ENCODE data around the gene JARID2. TPM values are rescaled to one million over a fixed set of nuclear protein-coding genes. Genes with fewer than 3 reads are reported as not detected.

JARID2 gene
- polyA plus RNA-seq, 1 experiment, result 6.1 TPM

- no peaks in the 10 kb centered on the region for H3K27me3 ChIP-seq (ENCODE audit: control insufficient read depth, insufficient read depth, low read length)
- POLR2A ChIA-PET, result no interaction called here
- TF ChIP-seq CTCF (IDR thresholded peaks at IDR 0.05; ENCODE audit: insufficient read depth, low read depth, low read length), result no peak
- H3K4me3 ChIP-seq (ENCODE audit: low read depth, low read length), result no peak overlapping the region
- CTCF ChIA-PET, result interaction anchor here (1.2 kb wide), 1 partner anchor 123 kb away, joined by 4 read pairs; no protein-coding TSS in a partner anchor
- peaks cover 16% of the 10 kb centered on the region for H3K36me3 ChIP-seq (ENCODE audit: control insufficient read depth, insufficient read depth, low read length)
- no peak for DNase-seq (ENCODE audit: low read depth)
Measured at GRCh38 chr6:15499591-15499990, 253.7 kb downstream of the JARID2 start.

DNA sequence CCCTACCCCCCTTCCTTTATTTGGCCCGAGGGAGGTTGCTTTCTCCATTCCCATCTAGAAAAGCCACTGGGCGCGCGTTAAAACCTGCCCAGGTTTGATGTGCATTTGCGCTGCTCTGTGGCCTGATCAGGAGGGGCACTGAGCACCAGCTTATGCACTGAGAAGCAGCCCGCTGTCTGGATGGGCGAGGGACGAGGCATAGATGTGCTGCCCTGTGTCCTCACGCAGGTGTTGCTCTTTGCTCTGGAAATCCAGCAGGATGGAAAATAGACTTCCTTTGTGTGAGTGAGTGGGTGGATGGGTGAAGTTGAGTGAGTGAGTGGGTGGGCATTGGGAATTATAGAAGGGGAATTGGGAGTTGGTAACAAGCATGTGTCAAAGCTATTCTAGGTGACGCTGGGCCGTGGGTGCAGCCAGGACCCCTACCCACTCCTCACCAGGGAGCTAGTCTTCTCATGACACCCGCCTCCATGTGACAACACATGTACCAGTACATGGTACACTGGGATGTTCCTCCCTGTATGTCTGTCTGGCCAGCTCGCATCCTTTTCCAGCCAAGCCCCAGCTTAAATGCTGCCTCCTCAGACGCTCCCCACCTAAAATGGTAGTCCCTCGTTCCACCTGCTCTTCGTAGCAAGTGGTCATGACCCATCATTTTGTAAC is 254.3 kb downstream of the JARID2 start:
- H3K36me3 ChIP-seq (ENCODE audit: control insufficient read depth, insufficient read depth, low read length), result peaks cover 14% of the 10 kb centered on the region
- no peak for DNase-seq (ENCODE audit: low read depth)
- POLR2A ChIA-PET, result no interaction called here
- no peak overlapping the region for H3K4me3 ChIP-seq (ENCODE audit: low read depth, low read length)
- TF ChIP-seq CTCF (IDR thresholded peaks at IDR 0.05; ENCODE audit: insufficient read depth, low read depth, low read length), result no peak
- CTCF ChIA-PET, result interaction anchor here (1.2 kb wide), 1 partner anchor 123 kb away, joined by 4 read pairs; no protein-coding TSS in a partner anchor
- no peaks in the 10 kb centered on the region for H3K27me3 ChIP-seq (ENCODE audit: control insufficient read depth, insufficient read depth, low read length)

DNA sequence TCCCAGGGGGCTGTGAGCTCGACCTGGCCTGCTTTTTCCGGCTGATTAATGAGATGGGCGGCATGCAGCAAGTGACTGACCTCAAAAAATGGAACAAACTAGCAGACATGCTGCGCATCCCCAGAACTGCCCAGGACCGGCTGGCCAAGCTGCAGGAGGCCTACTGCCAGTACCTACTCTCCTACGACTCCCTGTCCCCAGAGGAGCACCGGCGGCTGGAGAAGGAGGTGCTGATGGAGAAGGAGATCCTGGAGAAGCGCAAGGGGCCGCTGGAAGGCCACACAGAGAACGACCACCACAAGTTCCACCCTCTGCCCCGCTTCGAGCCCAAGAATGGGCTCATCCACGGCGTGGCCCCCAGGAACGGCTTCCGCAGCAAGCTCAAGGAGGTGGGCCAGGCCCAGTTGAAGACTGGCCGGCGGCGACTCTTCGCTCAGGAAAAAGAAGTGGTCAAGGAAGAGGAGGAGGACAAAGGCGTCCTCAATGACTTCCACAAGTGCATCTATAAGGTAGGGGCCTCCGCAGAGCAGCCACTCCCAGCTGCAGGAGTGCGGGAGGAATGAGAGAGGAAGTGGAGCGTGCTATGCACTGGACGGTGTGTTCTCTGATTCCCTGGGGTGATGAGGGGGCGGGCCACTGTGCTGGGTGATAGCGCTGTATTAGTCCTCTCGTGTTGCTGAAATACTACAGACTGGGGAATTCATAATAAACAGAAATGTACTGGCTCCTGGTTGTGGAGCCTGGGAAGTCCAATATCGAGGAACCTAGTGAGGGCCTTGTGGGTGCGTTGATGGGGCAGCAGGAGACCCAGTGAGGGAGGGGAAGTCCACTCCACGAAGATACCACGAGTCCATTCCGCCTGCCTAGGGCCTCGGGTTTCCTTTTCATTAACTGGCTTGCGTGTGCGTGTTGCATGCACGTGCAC is 255.3 kb downstream of the JARID2 start:
- DNase-seq (ENCODE audit: low read depth), result no peak
- CTCF ChIA-PET, result interaction anchor here (1.2 kb wide), 1 partner anchor 122 kb away, joined by 4 read pairs; no protein-coding TSS in a partner anchor
- no peak for TF ChIP-seq CTCF (IDR thresholded peaks at IDR 0.05; ENCODE audit: insufficient read depth, low read depth, low read length)
- no peak overlapping the region for H3K4me3 ChIP-seq (ENCODE audit: low read depth, low read length)
- no peaks in the 10 kb centered on the region for H3K27me3 ChIP-seq (ENCODE audit: control insufficient read depth, insufficient read depth, low read length)
- H3K36me3 ChIP-seq (ENCODE audit: control insufficient read depth, insufficient read depth, low read length), result peaks cover 13% of the 10 kb centered on the region
- POLR2A ChIA-PET, result no interaction called here

- DNase-seq (ENCODE audit: low read depth), result no peak
- POLR2A ChIA-PET, result no interaction called here
- H3K27me3 ChIP-seq (ENCODE audit: control insufficient read depth, insufficient read depth, low read length), result no peaks in the 10 kb centered on the region
- CTCF ChIA-PET, result no interaction called here
- H3K36me3 ChIP-seq (ENCODE audit: control insufficient read depth, insufficient read depth, low read length), result peaks cover 8% of the 10 kb centered on the region
- H3K4me3 ChIP-seq (ENCODE audit: low read depth, low read length), result no peak overlapping the region
- TF ChIP-seq CTCF (IDR thresholded peaks at IDR 0.05; ENCODE audit: insufficient read depth, low read depth, low read length), result no peak
Measured at GRCh38 chr6:15501826-15502445, 256.1 kb downstream of the JARID2 start.
